GM12878 (cell line): ENCODE measurements around the gene LAMB1. TPM values are rescaled to one million over a fixed set of nuclear protein-coding genes. Genes with fewer than 3 reads are reported as not detected.

ENCODE experiments used
- ATAC-seq: fragments of 200-7000 bp; cut with Tn5 transposase; 3 replicates; pipeline ENCODE4 v1.9.1; 2020; ENCODE audit warnings: mild to moderate bottlenecking, moderate library complexity
- BruUV-seq: library from RNA; stranded (reverse); fragments of 400-500 nt; replicated peaks from 2 replicates; lab custom pipeline; 2021; lab: Mats Ljungman, UMichigan
- CTCF ChIA-PET: fragments of 300-600 bp; sonication (Branson Sonifier 250); formaldehyde crosslinking; extraction: SDS; loops from one replicate; lab custom pipeline; 2021; ENCODE audit warnings: inconsistent platforms; lab: Yijun Ruan, JAX
- POLR2A ChIA-PET: fragments of 350-600 bp; formaldehyde crosslinking; extraction: SDS; loops from one replicate; lab custom pipeline; 2021; ENCODE audit warnings: inconsistent platforms; lab: Charles Lee
- RAD21 ChIA-PET: fragments of 300-600 bp; sonication (Branson Sonifier 250); formaldehyde crosslinking; loops from one replicate; lab custom pipeline; 2023; ENCODE audit warnings: antibody characterized with exemption; ENCODE audit not compliant: unreplicated experiment; lab: Charles Lee
- SMC1A ChIA-PET: fragments of 300-600 bp; sonication (Branson Sonifier 250); formaldehyde crosslinking; loops from one replicate; lab custom pipeline; 2023; ENCODE audit not compliant: unreplicated experiment, uncharacterized antibody; lab: Charles Lee
- DNase-seq: peaks from one replicate; pipeline ENCODE4 v3.0.0-alpha.2; 2011; ENCODE audit warnings: low read depth, low spot score
- FAIRE-seq: peaks from 3 replicates; lab custom pipeline; 2011; peaks lifted over from hg19 to GRCh38; lab: Jason Lieb, UNC
- H2AFZ ChIP-seq: 2 replicates; pipeline ENCODE4 v1.6.0; 2011; ENCODE audit warnings: low read depth, low read length, control low read depth; ENCODE audit not compliant: control insufficient read depth
- H3K27ac ChIP-seq: 2 replicates; pipeline ENCODE4 v1.5.1; 2011; ENCODE audit warnings: control low read depth; ENCODE audit not compliant: control insufficient read depth, insufficient read depth
- H3K27me3 ChIP-seq, 2 experiments: replicated peaks in 1 of 2; 2 replicates each; pipeline versions ENCODE4 v1.6.0 to v1.6.1; 2011; ENCODE audit warnings: low read length in 1 of 2; ENCODE audit not compliant: control insufficient read depth in 2 of 2, insufficient read depth in 2 of 2
- H3K36me3 ChIP-seq, 2 experiments: 2 replicates each; pipeline ENCODE4 v1.5.1; 2011; ENCODE audit warnings: low read length in 1 of 2; ENCODE audit not compliant: control insufficient read depth in 2 of 2, insufficient read depth in 2 of 2
- H3K4me1 ChIP-seq: 2 replicates; pipeline ENCODE4 v1.6.1; 2011; ENCODE audit warnings: mild to moderate bottlenecking, low read length, moderate library complexity, mixed read lengths; ENCODE audit not compliant: control insufficient read depth, insufficient read depth
- H3K4me2 ChIP-seq: 2 replicates; pipeline ENCODE4 v1.6.0; 2011; ENCODE audit warnings: control low read depth; ENCODE audit not compliant: control insufficient read depth, insufficient read depth
- H3K4me3 ChIP-seq: fragments of 200-600 bp; sonication (generic); 2 replicates; pipeline ENCODE4 v1.5.1; 2016
- H3K79me2 ChIP-seq: 2 replicates; pipeline ENCODE4 v1.6.0; 2011; ENCODE audit warnings: low read length; ENCODE audit not compliant: control insufficient read depth, insufficient read depth
- H3K9ac ChIP-seq: 2 replicates; pipeline ENCODE4 v1.8.0; 2011; ENCODE audit warnings: low read length, control low read depth, mixed read lengths; ENCODE audit not compliant: control insufficient read depth, insufficient read depth
- H3K9me3 ChIP-seq: replicated peaks from 3 replicates; pipeline ENCODE4 v1.5.1; 2011; ENCODE audit warnings: mild to moderate bottlenecking, low read length; ENCODE audit not compliant: control insufficient read depth, insufficient read depth
- H4K20me1 ChIP-seq: 2 replicates; pipeline ENCODE4 v1.6.0; 2011; ENCODE audit not compliant: control insufficient read depth, insufficient read depth
- IKZF1 ChIP-seq: fragments of 450-650 bp; conservative IDR thresholded peaks from 2 replicates; pipeline ENCODE4 v1.6.1; 2017; ENCODE audit warnings: antibody characterized with exemption, mild to moderate bottlenecking
- LARP7 ChIP-seq: fragments of 450-650 bp; IDR thresholded peaks from 2 replicates; pipeline ENCODE4 v1.6.1; 2017; ENCODE audit warnings: mild to moderate bottlenecking
- MTA3 ChIP-seq: IDR thresholded peaks from 2 replicates; pipeline ENCODE4 v1.6.1; 2012; ENCODE audit warnings: low read length, inconsistent platforms, borderline replicate concordance
- PBX3 ChIP-seq: IDR thresholded peaks from 2 replicates; pipeline ENCODE4 v1.6.1; 2011; ENCODE audit warnings: mild to moderate bottlenecking, low read depth, low read length, moderate library complexity; ENCODE audit not compliant: insufficient replicate concordance
- RBBP5 ChIP-seq: fragments of 200-600 bp; sonication (generic); conservative IDR thresholded peaks from 2 replicates; pipeline ENCODE4 v1.6.1; 2016
- RUNX3 ChIP-seq: IDR thresholded peaks from 2 replicates; pipeline ENCODE4 v1.6.1; 2012; ENCODE audit warnings: low read length, inconsistent platforms
- TCF3 ChIP-seq: IDR thresholded peaks from 2 replicates; pipeline ENCODE4 v1.6.1; 2012; ENCODE audit warnings: low read depth, mild to moderate bottlenecking, low read length, borderline replicate concordance; ENCODE audit not compliant: insufficient read depth
- YY1 ChIP-seq: IDR thresholded peaks from 2 replicates; pipeline ENCODE4 v1.6.1; 2011; ENCODE audit warnings: low read depth, mild to moderate bottlenecking, low read length
- ZNF622 ChIP-seq: fragments of 450-650 bp; IDR thresholded peaks from 2 replicates; pipeline ENCODE4 v1.6.1; 2017; ENCODE audit warnings: mild to moderate bottlenecking, inconsistent platforms
- WGBS: methylation state at CpG from one replicate; pipeline ENCODE4 v1.1.6; 2016; ENCODE audit warnings: low lambda C conversion rate; ENCODE audit not compliant: insufficient replicate concordance, insufficient coverage; ENCODE audit errors: missing lambda C conversion rate; 5-methylcytosine and 5-hydroxymethylcytosine counted together
- in situ Hi-C: fragments of 300-500 bp; cut with MboI; formaldehyde crosslinking; loops from 9 replicates; pipeline ENCODE4 v1.14.3; 2018; ENCODE audit warnings: mixed read lengths
- intact Hi-C: fragments of 100-400 bp; cut with micrococcal nuclease; formaldehyde crosslinking; loops from one replicate; pipeline ENCODE4 v1.14.2; 2022; ENCODE audit not compliant: unreplicated experiment
- polyA plus RNA-seq, 11 experiments: library from polyadenylated mRNA; depleted of rRNA in 4 of 11; unstranded in 6 of 11; stranded (reverse) in 5 of 11; fragments of >200 nt; fragmentation: Nextera tagmentation in 4 of 11; fragmentation: Illumina TruSeq in 1 of 11; extraction: Ambion mirVana in 4 of 11; extraction: Trizol in 1 of 11; gene quantifications; 1 replicate in 1 of 11; 2 replicates in 10 of 11; pipeline versions ENCODE4 v1.2.1 to v1.2.3, GENCODE V29; 2011 to 2016; ENCODE audit warnings: inconsistent platforms in 2 of 11, missing spikeins in 2 of 11, low read depth in 1 of 11
- total RNA-seq, 4 experiments: library from RNA; depleted of rRNA in 3 of 4; stranded (reverse); fragments of >200 nt in 3 of 4; fragmentation: Illumina TruSeq in 1 of 4; extraction: Trizol in 1 of 4; gene quantifications; 2 replicates each; pipeline versions ENCODE4 v1.2.1 to v1.2.3, GENCODE V29; 2013 to 2021

The LAMB1 gene
- total and polyA plus RNA-seq, 10 of the 15 experiments (the other 5 are each of a cell fraction or from before 2014, with no cell fraction given) = 0.05 to 2.2 (median 1.2) TPM; not detected in 4

- intact Hi-C loops = no loop called here
- WGBS = 71% methylated on average over 3 of the region's 3 CpGs
- ChIA-PET CTCF (no interaction called here), SMC1A (no interaction called here), POLR2A (no interaction called here), RAD21 (no interaction called here)
- no peaks in the 10 kb centered on the region for H3K36me3 ChIP-seq
- no TSS peak for BruUV-seq
- no peak for FAIRE-seq
- H3K9me3 ChIP-seq = no peaks in the 10 kb centered on the region
- no peaks in the 10 kb centered on the region; the same call in 1 of the 2 replicates for H4K20me1 ChIP-seq
- no peak overlapping the region for H3K9ac ChIP-seq
- no peak overlapping the region for H3K4me3 ChIP-seq
- no peak for DNase-seq
- no peak overlapping the region for H3K27ac ChIP-seq
- H3K4me2 ChIP-seq = no peak overlapping the region
- no peak for ATAC-seq
- H3K27me3 ChIP-seq = peaks cover 0 to 3% of the 10 kb centered on the region in 2 experiments; a peak in 3 of 4 replicates
- no peak overlapping the region for H2AFZ ChIP-seq
- in situ Hi-C loops = no loop called here
- H3K4me1 ChIP-seq = no peaks in the 10 kb centered on the region
- no peaks in the 10 kb centered on the region for H3K79me2 ChIP-seq
- no peak for TF ChIP-seq RUNX3
- no peak for TF ChIP-seq YY1
- no peak for TF ChIP-seq ZNF622
- TF ChIP-seq RBBP5 = no peak
- no peak for TF ChIP-seq IKZF1
- no peak for TF ChIP-seq MTA3
- no peak for TF ChIP-seq LARP7
- TF ChIP-seq PBX3 = no peak
- TF ChIP-seq TCF3 = no peak
Observed at GRCh38 chr7:108026647-108027046, 23.7 kb upstream of the LAMB1 start.
